Measurements from ENCODE around the gene RNASE3.

GRCh38 chr14:20848955-20849570 lies 42.1 kb upstream of the RNASE3 start:
- TF ChIP-seq ZNF384 (IDR thresholded peaks at IDR 0.05) (no peak), SP1 (IDR thresholded peaks at IDR 0.05) (no peak), ARNT (IDR thresholded peaks at IDR 0.05) (no peak), FOXA1 (IDR thresholded peaks at IDR 0.05) (no peak), CTBP1 (IDR thresholded peaks at IDR 0.05; ENCODE audit: borderline replicate concordance) (no peak), BHLHE40 (IDR thresholded peaks at IDR 0.05; ENCODE audit: borderline replicate concordance) (no peak), FOXM1 (IDR thresholded peaks at IDR 0.05; ENCODE audit: borderline replicate concordance) (no peak), ELF4 (IDR thresholded peaks at IDR 0.05) (no peak), FOXK2 (IDR thresholded peaks at IDR 0.05) (no peak), LEF1 (IDR thresholded peaks at IDR 0.05; ENCODE audit: borderline replicate concordance) (no peak), TARDBP (IDR thresholded peaks at IDR 0.05) (no peak)
